K562 treated with DMSO at 1 percent for 12 hours (cell line): ENCODE results near the gene RALB. TPM values are rescaled to one million over a fixed set of nuclear protein-coding genes. Genes with fewer than 3 reads are reported as not detected.

Experiments used
- total RNA-seq: library from RNA; unstranded; fragments of 300-600 nt; gene quantifications from 2 replicates; pipeline ENCODE4 v1.2.3, GENCODE V29; 2022; ENCODE audit not compliant: insufficient read depth

RALB gene, protein sequence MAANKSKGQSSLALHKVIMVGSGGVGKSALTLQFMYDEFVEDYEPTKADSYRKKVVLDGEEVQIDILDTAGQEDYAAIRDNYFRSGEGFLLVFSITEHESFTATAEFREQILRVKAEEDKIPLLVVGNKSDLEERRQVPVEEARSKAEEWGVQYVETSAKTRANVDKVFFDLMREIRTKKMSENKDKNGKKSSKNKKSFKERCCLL
- total RNA-seq = 48.0 and 90.9 TPM in 2 replicates

DNA sequence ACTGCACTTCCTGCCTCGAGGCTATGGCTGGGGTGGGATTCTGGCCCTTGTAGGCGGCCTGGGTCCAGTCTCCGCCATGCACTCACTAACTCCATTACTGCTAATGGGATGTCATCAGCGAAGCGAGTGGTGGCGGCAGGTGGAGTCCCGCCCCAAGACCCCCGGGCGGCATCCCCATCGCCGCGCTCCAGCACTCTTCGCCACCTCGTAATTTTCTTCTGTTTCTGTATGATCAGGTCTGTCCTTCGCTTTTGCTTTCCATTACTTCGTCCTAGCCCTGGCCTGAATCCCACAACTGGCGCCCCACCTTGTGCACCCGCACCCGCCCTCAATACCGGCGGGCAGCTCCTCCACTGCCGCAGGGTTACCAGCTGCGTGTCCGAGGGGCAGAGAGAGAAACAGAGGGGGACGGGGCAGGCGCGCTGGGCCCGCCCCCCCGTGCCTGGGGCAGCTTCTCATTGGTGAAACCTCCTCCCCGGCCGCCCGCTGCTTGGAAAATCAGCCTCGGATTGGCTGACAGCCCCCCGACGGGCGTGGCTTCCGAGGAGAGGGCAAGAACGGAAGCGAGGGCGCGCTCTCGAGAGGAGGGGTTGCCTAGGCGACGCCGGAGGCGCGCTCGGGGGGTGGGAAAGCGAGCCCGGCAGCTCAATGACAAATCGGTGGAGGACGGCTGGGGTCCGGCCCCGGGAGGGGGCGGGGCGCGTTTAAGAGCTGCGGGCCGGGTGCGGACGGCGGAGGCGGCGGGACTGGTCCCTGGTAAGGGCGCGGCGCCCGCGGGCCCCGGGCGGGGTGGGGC, at the start of gene RALB:
Gene RALB, plus strand, starts transcription at position 628 of the 796 bp plus-strand sequence. CDS start 25,813 bp downstream, outside the sequence.

DNA sequence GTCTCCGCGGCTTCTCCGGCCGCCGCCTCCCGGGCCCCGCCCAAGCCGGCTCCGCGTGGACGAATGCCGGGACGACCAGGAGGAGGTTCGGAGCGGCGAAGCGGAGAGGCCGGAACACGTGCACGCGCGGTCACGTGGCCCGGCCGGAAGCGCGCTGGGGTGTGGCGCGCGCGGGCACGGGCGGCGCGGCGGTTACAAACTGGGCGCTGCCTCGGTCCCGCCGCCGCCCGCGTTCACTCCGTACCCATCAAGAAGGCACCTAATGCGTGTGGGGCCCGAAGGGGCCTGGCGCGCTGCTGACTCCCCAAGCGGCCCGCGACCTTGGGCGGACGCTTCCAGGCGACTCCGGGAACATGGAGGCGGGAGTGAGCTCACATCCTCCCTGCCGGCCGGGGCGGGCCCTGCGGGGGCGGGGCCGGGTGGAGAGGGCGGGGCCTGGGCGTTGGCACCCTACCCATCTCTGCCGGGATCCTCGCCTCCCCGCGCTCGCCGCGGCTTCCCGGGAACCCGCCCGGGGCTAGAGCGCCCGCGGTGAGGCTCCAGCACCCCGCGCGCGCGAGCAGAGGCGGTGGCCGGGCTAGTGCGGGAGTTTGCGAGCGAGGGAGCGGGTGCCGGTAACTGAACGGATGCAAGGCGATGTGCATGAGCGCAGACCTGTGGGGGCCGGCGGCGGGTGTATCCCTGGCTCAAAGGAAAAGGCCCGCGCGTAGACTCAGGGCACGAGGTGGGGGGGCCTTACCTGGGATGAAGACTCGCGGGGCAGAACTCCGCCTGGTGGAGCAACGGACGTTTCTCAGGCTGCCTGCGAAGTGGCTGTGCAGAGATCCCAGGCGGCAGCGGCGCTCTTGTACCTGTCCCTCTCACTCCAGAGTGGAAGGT, 29.4 kb upstream of the RALB start, which contains the start of gene TMEM185B:
Gene TMEM185B, minus strand, starts transcription at position 367 of the 879 bp plus-strand sequence. CDS start 424 bp downstream, outside the sequence.

Other genes starting within 250 kb of the RALB start
- 3.6 and 11.0 TPM in 2 replicates for gene EPB41L5, start 239.8 kb upstream of the RALB start, total RNA-seq
- 10.1 and 25.4 TPM in 2 replicates for gene TMEM185B, start 29.5 kb upstream of the RALB start, total RNA-seq
- gene INHBB, start 93.3 kb downstream of the RALB start, total RNA-seq = not detected in 2 replicates